HTERT RPE-1 (cell line): ENCODE results near the gene GPI.
"Not testable (repeated sequence)": the region's sequence is repeated elsewhere in the genome, so short reads cannot be mapped to it uniquely, and the experiment has no call there.

Experiments
- in situ Hi-C: fragments of 300-500 bp; cut with MboI; formaldehyde crosslinking; loops from 4 replicates; pipeline ENCODE4 v1.14.3; 2020; ENCODE audit warnings: low sequenced_read_pairs

The GPI gene

GRCh38 chr19:34366738-34367623 lies 2.0 kb downstream of the GPI start:
- in situ Hi-C loops: no loop called here

DNA sequence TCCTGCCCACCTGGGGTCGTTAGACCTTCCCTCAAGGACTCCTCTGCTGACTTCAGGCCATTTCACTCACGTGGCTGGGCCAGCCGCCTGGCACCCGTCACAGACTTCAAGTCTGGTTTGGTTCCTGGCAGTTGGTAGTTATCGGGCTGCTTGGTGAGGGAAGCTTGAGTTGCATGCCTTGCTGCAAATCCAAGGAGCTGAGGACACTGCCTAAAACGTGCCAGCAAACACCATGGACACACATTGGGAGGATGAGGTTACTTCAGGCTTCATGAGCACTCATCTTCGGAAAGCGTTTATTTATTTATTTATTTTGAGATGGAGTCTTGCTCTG lies 2.6 kb downstream of the GPI start:
- in situ Hi-C loops: no loop called here

DNA sequence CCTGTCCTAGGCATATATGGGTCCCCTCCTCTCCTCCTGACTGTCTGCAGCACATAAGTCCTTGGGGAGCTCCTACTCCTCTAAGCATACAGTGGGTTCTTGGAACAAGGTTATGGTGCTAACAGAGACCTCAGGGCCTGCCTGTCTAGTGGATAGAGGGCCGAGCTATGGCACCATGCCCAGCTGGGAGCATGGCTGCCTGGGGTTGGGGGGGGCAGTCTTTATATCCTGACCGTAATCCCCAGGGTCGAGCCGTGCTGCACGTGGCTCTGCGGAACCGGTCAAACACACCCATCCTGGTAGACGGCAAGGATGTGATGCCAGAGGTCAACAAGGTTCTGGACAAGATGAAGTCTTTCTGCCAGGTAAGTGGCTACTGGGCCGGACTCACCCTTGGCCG lies 3.3 kb downstream of the GPI start:
- in situ Hi-C loops: no loop called here

- in situ Hi-C loops: not testable (repeated sequence)
Measured at GRCh38 chr19:34369166-34369565, 4.2 kb downstream of the GPI start.

DNA sequence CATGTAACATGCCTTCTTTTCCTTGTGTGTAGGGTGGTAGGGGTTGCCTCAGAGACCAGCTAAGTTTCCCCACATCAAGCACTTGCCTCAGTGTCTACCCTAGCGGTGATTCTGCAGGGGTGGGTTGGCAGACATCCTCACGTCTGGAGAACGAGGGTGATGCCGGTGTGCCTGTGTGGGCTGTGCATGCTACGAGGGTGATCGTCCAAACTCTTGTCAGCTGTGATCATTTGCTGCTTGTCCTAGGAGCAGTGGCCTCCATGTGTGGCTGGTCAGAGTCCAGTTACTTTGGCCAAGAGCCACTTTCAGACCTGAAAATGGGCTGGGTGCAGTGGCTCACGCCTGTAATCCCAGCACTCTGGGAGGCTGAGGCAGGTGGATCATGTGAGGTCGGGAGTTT lies 5.1 kb downstream of the GPI start:
- in situ Hi-C loops: no loop called here

GRCh38 chr19:34370983-34371382 lies 6.0 kb downstream of the GPI start:
- in situ Hi-C loops: no loop called here

DNA sequence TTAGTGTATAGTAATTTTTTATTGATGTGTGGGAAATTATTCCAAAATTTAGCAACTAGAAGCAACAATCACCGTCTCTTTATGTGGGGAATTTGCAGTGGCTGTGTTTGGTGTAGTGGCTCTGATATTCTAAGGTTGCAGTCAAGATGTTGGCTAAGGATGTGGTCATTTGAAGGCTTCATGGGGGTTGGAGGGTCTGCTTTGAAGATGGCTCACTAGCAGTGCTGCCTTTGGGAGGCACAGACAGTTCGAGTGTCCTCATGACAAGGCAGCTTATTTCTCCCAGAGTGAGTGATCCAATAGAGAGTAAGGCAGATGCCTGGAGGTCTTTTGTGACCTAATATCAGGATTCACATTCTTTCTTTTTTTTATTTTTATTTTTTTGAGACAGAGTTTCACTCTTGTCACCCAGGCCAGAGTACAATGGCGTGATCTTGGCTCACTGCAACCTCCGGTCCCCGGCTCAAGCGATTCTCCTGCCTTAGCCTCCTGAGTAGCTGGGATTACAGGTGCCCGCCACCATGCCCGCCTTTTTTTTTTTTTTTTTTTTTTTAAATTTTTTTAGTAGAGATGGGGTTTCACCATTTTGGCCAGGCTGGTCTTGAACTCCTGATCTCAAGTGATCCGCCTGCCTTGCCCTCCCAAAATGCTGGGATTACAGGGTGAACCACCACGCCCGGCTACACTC lies 8.7 kb downstream of the GPI start:
- in situ Hi-C loops: no loop called here

DNA sequence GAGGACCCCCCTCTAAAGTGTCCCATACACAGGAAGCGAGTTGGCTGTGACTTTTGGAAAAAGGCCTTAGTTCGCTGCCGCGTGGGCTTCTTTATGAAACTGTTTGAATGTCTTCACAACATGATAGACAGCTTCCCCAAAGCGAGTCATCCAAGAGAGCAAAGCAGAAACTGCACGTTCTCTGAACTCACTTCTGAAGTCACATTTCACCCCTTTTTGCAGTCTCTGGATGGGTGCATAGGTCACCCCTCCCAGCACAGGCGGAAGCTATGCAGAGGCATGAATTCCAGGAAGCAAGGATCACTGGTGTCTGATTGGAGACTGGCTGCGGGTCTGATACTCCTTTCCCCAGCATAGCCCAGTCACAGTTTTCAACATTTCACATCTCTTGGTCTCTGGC lies 10.6 kb downstream of the GPI start:
- in situ Hi-C loops: no loop called here

DNA sequence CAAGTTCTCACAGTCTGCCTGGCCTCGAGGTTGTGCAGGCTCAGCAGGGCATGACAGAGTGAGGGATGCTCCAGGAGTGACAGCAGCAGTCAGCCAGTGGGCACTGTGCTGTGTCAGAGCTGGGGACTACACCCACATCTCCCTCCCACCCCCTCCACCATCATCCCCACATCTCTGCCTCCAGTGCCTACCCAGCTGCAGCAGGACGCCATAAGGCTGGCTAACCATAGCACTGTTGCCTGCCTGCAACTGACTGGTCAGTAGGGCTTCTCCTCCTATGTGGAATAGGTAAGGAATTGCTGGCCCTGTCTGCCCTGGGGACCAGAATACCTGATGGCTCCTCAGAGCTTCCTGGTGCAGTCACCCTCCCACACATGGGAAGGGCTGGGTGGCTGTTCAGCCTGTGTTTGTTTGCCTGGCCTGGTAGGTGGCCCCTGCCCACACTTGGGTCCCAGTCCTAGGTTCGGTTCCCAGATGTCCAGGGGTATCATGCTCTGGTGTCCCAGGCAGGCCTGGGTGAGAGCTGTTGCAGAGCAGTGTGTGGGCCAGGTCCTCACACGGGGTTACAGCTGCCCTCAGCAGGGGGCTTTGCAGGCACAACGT lies 15.7 kb downstream of the GPI start:
- in situ Hi-C loops: no loop called here

DNA sequence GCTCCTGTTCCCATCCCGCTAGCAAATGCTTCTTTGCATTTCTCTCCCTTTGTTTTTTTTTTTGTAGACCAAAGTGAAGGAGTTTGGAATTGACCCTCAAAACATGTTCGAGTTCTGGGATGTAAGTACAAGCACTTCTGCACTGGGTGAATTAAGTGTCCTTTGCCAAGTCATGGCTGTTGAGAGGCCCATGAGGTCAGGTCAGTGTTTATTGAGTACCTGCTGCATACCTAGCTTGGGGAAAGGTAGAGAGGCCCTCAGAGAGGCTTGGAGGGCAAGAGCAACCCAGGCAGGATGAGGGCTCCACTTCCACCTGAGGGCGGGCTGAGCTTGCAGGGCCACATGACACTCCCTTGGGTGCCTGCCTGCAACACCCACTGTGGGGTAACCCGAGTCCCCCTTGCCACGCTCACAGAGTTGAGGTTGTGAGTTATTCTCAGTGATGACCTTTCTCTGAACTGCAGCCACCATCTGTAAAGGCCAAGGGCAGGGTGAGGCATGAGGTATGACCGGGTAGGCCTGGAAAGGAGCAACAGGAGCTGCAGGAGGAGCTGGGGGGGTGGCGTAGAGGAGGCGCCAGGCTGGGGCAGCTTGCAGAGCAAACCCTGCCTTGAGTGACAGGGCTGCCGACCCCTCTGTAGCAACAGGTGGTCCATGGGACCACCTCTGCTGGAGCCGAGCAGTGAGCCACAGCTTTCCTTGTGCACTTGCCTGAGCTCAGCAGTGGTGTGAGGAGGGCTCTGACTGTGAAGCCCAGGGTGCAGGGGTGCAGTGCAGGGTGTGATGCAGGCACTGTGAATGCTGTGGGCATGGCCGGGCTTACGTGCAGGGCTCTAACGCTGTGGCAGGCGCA lies 16.6 kb downstream of the GPI start:
- in situ Hi-C loops: no loop called here

GRCh38 chr19:34382471-34382870 lies 17.5 kb downstream of the GPI start:
- in situ Hi-C loops: no loop called here

DNA sequence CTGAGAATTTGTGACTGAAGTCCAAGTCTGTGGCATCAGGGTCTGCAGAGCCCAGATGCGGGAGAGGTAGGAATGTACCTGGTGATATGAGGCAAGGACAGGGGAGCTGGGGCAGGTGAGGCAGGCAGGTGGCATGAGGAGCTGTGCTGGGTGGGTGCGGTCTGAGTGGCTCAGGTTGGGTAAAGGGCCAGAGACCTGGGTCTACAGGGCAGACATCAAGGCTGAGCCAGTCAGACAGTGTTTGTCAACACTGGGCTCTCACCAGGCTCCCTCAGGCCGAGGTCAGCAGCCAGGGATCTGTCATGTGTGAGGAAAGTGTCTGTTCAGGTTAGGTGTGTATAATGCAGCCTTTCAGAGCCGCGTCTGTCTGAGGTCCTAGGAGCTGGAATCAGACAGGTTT lies 18.6 kb downstream of the GPI start:
- in situ Hi-C loops: no loop called here

DNA sequence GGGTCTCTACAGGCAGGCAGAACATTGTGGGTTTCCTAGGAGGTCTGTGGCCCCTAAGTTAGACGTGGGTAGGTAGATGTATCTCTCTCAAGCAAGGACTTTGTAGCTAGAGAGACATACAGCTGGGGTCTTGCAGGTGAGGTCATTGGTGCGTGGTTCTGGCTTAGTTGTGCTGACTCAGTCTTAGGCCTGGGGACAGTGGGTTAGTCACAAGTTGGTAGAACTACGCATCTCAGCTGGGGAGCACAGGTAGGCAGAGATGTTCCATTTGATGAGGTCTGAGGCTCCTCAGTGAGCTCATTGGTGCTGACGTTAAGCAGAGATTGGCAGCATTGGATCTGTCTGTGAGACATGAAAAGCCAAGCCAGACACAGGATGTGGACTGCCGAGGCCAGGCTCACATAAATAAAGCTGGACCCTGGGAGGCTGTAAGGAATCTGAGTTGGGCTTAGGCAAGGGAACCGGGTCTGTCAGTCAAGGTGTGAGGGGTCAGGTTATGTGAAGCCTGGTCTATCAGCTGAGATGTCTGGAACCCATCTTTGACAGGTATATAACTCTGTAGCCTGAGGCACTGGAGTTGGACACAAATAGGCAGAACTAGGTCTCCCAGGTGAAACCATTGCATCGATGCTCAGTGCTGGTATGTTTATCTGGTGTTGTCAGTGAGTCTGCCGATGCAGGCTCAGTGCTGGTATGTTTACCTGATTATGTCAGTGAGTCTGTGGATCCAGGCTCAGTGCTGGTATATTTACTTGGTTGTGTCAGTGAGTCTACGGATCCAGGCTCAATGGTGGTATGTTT lies 21.8 kb downstream of the GPI start:
- in situ Hi-C loops: no loop called here

GRCh38 chr19:34387446-34387810 lies 22.4 kb downstream of the GPI start:
- in situ Hi-C loops: no loop called here

DNA sequence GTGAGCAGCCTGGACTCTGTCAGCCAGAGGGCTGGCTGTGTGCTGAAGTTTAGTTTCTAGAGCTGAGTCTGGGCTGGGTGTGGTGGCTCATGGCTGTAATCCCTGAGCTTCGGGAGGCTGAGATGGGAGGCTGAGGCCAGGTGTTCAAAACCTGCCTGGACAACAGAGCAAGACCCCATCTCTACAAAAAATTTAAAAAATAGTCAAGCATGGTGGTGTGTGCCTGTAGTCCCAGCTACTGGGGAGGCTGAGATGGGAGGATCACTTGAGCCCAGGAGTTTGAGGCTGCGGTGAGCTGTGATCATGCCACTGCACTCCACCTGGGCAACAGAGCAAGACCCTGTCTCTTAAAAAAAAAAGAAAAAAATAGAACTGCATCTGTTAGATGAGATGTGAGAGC lies 23.7 kb downstream of the GPI start:
- in situ Hi-C loops: not testable (repeated sequence)

- in situ Hi-C loops: no loop called here
Measured at GRCh38 chr19:34391813-34392212, 26.8 kb downstream of the GPI start.

DNA sequence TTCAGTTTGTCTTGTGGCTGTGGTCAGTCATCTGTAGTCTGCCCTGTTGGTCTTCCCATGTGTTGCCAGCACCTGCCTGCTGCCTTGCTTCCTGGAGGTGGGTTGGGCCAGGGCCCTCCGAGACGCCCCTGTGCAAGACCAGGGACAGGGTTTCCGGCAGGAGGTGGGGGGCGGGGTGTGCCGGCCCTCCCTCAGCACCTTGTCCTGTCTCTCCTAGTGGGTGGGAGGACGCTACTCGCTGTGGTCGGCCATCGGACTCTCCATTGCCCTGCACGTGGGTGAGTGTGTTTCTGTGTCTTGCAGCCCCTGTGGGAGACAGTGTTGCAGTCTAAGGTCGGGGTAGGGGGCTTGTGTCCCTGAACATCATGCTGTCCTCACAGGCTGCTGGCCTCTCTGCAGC lies 28.0 kb downstream of the GPI start:
- in situ Hi-C loops: no loop called here

DNA sequence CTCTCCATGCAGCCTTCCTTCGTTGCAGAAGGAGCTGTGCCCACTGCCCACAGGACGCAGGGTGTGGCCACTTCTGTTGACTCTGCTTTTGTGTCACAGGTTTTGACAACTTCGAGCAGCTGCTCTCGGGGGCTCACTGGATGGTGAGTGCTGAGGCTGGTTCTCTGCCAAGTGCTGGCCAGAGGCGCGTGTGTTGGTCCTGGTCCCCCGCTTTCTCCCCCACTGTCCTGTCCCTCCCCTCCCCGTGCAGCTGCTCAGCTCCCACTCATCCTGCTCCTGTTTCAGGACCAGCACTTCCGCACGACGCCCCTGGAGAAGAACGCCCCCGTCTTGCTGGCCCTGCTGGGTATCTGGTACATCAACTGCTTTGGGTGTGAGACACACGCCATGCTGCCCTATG lies 28.6 kb downstream of the GPI start:
- in situ Hi-C loops: no loop called here

DNA sequence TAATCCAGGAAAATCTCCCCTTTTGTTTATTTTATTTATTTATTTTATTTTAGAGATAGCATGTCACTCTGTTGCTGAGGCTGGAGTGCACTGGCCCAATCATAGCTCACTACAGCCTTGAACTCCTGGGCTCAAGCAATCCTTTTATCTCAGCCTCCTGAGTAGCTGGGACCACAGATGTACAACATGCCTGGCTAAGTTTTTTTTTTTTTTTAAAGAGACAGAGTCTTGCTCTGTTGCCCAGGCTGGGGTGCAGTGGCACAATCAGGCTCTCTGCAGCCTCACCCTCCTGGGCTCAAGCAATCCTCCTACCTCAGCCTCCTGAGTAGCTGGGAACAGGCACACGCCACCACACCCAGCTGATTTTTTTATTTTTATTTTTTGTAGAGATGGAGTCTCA lies 32.9 kb downstream of the GPI start:
- in situ Hi-C loops: no loop called here

DNA sequence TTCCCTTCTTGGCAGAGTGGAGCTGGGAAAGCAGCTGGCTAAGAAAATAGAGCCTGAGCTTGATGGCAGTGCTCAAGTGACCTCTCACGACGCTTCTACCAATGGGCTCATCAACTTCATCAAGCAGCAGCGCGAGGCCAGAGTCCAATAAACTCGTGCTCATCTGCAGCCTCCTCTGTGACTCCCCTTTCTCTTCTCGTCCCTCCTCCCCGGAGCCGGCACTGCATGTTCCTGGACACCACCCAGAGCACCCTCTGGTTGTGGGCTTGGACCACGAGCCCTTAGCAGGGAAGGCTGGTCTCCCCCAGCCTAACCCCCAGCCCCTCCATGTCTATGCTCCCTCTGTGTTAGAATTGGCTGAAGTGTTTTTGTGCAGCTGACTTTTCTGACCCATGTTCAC lies 34.9 kb downstream of the GPI start:
- in situ Hi-C loops: no loop called here

DNA sequence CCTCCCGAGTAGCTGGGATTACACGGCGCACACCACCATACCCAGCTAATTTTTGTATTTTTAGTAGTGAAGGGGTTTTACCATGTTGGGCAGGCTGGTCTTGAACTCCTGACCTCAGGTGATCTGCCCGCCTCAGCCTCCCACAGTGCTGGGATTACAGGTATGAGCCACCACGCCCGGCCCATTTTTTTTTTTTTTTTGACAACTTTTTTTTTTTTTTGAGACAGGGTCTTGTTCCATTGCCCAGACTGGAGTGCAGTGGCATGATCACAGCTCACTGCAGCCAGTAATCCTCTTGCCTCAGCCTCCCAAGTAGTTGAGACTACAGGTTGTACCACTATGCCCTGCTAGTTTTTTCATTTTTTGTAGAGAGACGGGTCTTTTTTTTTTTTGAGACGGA lies 35.8 kb downstream of the GPI start:
- in situ Hi-C loops: not testable (repeated sequence)
